ENCODE data around the gene CRYBG2. TPM values are rescaled to one million over a fixed set of nuclear protein-coding genes. Genes with fewer than 3 reads are reported as not detected.

CRYBG2 gene
- polyA plus RNA-seq, 3 donors, result 0.52 TPM; not detected in 2

GRCh38 chr1:26378088-26378878 is 24.4 kb upstream of the CRYBG2 start:
- DNase-seq, result peak; percentile 47 to 53 (median 51)
- Histone ChIP-seq H4K20me1 (ENCODE audit: insufficient read depth, low read length) (no peaks in the 10 kb centered on the region), H3K36me3 (replicated peaks in 1 of 2; ENCODE audit: control insufficient read depth in 1 of 2, insufficient read depth in 2 of 2, low read length in 2 of 2) (no peaks in the 10 kb centered on the region), H3K9ac (ENCODE audit: insufficient read depth, low read length, poor library complexity, severe bottlenecking) (peak overlapping the region; percentile 0), H3K79me2 (ENCODE audit: insufficient read depth, low read length) (no peaks in the 10 kb centered on the region), H3K4me2 (replicated peaks; ENCODE audit: extremely low read depth, low read length, poor library complexity, severe bottlenecking) (peak overlapping the region; percentile 56), H3K4me1 (ENCODE audit: control insufficient read depth in 1 of 2, insufficient read depth in 2 of 2, low read length in 2 of 2) (peaks cover 19 to 41% of the 10 kb centered on the region in 2 donors), H3K9me3 (replicated peaks in 1 of 2; ENCODE audit: control insufficient read depth in 1 of 2, insufficient read depth in 1 of 2, low read length in 2 of 2) (no peaks in the 10 kb centered on the region), H3K4me3 (replicated peaks in 1 of 3; ENCODE audit: low read depth in 2 of 3, low read length in 3 of 3) (peak overlapping the region in 1 of 3 experiments; percentile 47), H3K27me3 (ENCODE audit: control insufficient read depth in 2 of 2, insufficient read depth in 2 of 2, low read length in 2 of 2) (no peaks in the 10 kb centered on the region), H3K27ac (ENCODE audit: low read depth in 1 of 2, low read length in 2 of 2) (peak overlapping the region; percentile 29 to 73), H2AFZ (ENCODE audit: insufficient read depth, low read depth, low read length, poor library complexity, severe bottlenecking) (peak overlapping the region; percentile 69)
- no peak for TF ChIP-seq CTCF (IDR thresholded peaks at IDR 0.05)
- Mint-ChIP-seq H3K4me3 (peak overlapping the region; percentile 20 to 77), H3K27ac (peak overlapping the region; percentile 63 to 88 (median 78)), H3K36me3 (no peaks in the 10 kb centered on the region), H3K27me3 (ENCODE audit: low read depth in 3 of 3) (peaks cover 12 to 16% (median 13%) of the 10 kb centered on the region in 3 donors), H3K4me1 (peaks cover 47% of the 10 kb centered on the region), H3K9me3 (no peaks in the 10 kb centered on the region)
- 10% methylated on average over 2 of the region's 5 CpGs for WGBS (ENCODE audit: insufficient coverage)
- intact Hi-C loops (cut with micrococcal nuclease), result no loop called here

GRCh38 chr1:26376050-26376449 is 22.1 kb upstream of the CRYBG2 start:
- H3K27ac Mint-ChIP-seq, result no peak overlapping the region
- Histone ChIP-seq H3K79me2 (ENCODE audit: insufficient read depth, low read length) (no peaks in the 10 kb centered on the region), H3K27ac (ENCODE audit: low read depth in 1 of 2, low read length in 2 of 2) (no peak overlapping the region), H3K27me3 (ENCODE audit: control insufficient read depth in 2 of 2, insufficient read depth in 2 of 2, low read length in 2 of 2) (no peaks in the 10 kb centered on the region), H4K20me1 (ENCODE audit: insufficient read depth, low read length) (no peaks in the 10 kb centered on the region), H3K36me3 (replicated peaks in 1 of 2; ENCODE audit: control insufficient read depth in 1 of 2, insufficient read depth in 2 of 2, low read length in 2 of 2) (no peaks in the 10 kb centered on the region), H3K9me3 (replicated peaks in 1 of 2; ENCODE audit: control insufficient read depth in 1 of 2, insufficient read depth in 1 of 2, low read length in 2 of 2) (no peaks in the 10 kb centered on the region), H3K4me1 (ENCODE audit: control insufficient read depth in 1 of 2, insufficient read depth in 2 of 2, low read length in 2 of 2) (peaks cover 19 to 41% of the 10 kb centered on the region in 2 donors), H3K4me2 (replicated peaks; ENCODE audit: extremely low read depth, low read length, poor library complexity, severe bottlenecking) (no peak overlapping the region), H3K9ac (ENCODE audit: insufficient read depth, low read length, poor library complexity, severe bottlenecking) (no peak overlapping the region), H3K4me3 (replicated peaks in 1 of 3; ENCODE audit: low read depth in 2 of 3, low read length in 3 of 3) (no peak overlapping the region), H2AFZ (ENCODE audit: insufficient read depth, low read depth, low read length, poor library complexity, severe bottlenecking) (no peak overlapping the region)
- H3K4me3 Mint-ChIP-seq, result no peak overlapping the region
- H3K9me3 Mint-ChIP-seq, result no peaks in the 10 kb centered on the region
- intact Hi-C loops (cut with micrococcal nuclease), result no loop called here
- no peak for TF ChIP-seq CTCF (IDR thresholded peaks at IDR 0.05)
- no peaks in the 10 kb centered on the region for H3K36me3 Mint-ChIP-seq
- no peak for DNase-seq
- H3K27me3 Mint-ChIP-seq (ENCODE audit: low read depth in 3 of 3), result peaks cover 12 to 19% (median 15%) of the 10 kb centered on the region in 3 donors
- peaks cover 53% of the 10 kb centered on the region for H3K4me1 Mint-ChIP-seq
- WGBS (ENCODE audit: insufficient coverage), result 100% methylated on average over 3 of the region's 4 CpGs

Measured in CD14-positive monocyte (primary cell).